HG03558 (cell line): ENCODE measurements around the gene FTSJ3.
"Not testable (repeated sequence)": the region's sequence is repeated elsewhere in the genome, so short reads cannot be mapped to it uniquely, and the experiment has no call there.

Source experiments
- ATAC-seq: cut with Tn5 transposase; IDR thresholded peaks from one replicate; pipeline ENCODE4 v1.9.1; 2021; ENCODE audit warnings: moderate number of reproducible peaks; ENCODE audit not compliant: unreplicated experiment; ENCODE audit errors: extremely low read depth

FTSJ3 gene

GRCh38 chr17:63830278-63830677 is 2.8 kb upstream of the FTSJ3 start:
- ATAC-seq = no peak

- ATAC-seq = no peak
Observed at GRCh38 chr17:63828936-63829335, 1.5 kb upstream of the FTSJ3 start.

- no peak for ATAC-seq
Observed at GRCh38 chr17:63827801-63828221, 348 bp upstream of the FTSJ3 start.

GRCh38 chr17:63826468-63827001 is 928 bp downstream of the FTSJ3 start:
- no peak for ATAC-seq

- no peak for ATAC-seq
Observed at GRCh38 chr17:63824362-63824761, 3.1 kb downstream of the FTSJ3 start.

GRCh38 chr17:63823659-63824331 is 3.7 kb downstream of the FTSJ3 start:
- no peak for ATAC-seq

GRCh38 chr17:63822537-63822936 is 4.9 kb downstream of the FTSJ3 start:
- ATAC-seq = no peak

- ATAC-seq = no peak
Observed at GRCh38 chr17:63821804-63822203, 5.7 kb downstream of the FTSJ3 start.

GRCh38 chr17:63820963-63821561 is 6.4 kb downstream of the FTSJ3 start:
- no peak for ATAC-seq

GRCh38 chr17:63819585-63820537 is 7.6 kb downstream of the FTSJ3 start:
- ATAC-seq = no peak

- ATAC-seq = no peak
Observed at GRCh38 chr17:63819131-63819530, 8.3 kb downstream of the FTSJ3 start.

GRCh38 chr17:63817736-63818385 is 9.6 kb downstream of the FTSJ3 start:
- ATAC-seq = no peak

GRCh38 chr17:63816669-63817068 is 10.8 kb downstream of the FTSJ3 start:
- no peak for ATAC-seq

- ATAC-seq = no peak
Observed at GRCh38 chr17:63816123-63816522, 11.3 kb downstream of the FTSJ3 start.

- no peak for ATAC-seq
Observed at GRCh38 chr17:63809970-63810369, 17.5 kb downstream of the FTSJ3 start.

GRCh38 chr17:63805591-63805990 is 21.9 kb downstream of the FTSJ3 start:
- no peak for ATAC-seq

- ATAC-seq = no peak
Observed at GRCh38 chr17:63804328-63804727, 23.1 kb downstream of the FTSJ3 start.

GRCh38 chr17:63800783-63801182 is 26.7 kb downstream of the FTSJ3 start:
- ATAC-seq = no peak

GRCh38 chr17:63798572-63799106 is 28.8 kb downstream of the FTSJ3 start:
- no peak for ATAC-seq

- ATAC-seq = not testable (repeated sequence)
Observed at GRCh38 chr17:63796375-63796774, 31.1 kb downstream of the FTSJ3 start.
